Left ventricle myocardium superior (tissue), 1 donor: ENCODE results near the gene EEFSEC. TPM values are rescaled to one million over a fixed set of nuclear protein-coding genes. Genes with fewer than 3 reads are reported as not detected.

Source experiments
- ATAC-seq: fragments of 200-7000 bp; cut with Tn5 transposase; one replicate; pipeline ENCODE4 v1.9.1; 2020; ENCODE audit warnings: mild to moderate bottlenecking, moderate library complexity
- DNase-seq: peaks from one replicate; pipeline ENCODE4 v3.0.0-alpha.2; 2020
- intact Hi-C: fragments of 100-400 bp; cut with micrococcal nuclease; formaldehyde crosslinking; loops from one replicate; pipeline ENCODE4 v1.11.0; 2022
- total RNA-seq: library from RNA; stranded (reverse); fragmentation: NEBNext Ultra II Directional; extraction: Animal tissue kit (Norgen Biotek cat#: 25700); gene quantifications from one replicate; pipeline ENCODE4 v1.2.1, GENCODE V29; 2021
- donor health status: DM: no; HTN: yes; CAD: no; lungs with severe emphysema.

The EEFSEC gene
- total RNA-seq, 1 donor from 2014 or later: 17.1 TPM

DNA sequence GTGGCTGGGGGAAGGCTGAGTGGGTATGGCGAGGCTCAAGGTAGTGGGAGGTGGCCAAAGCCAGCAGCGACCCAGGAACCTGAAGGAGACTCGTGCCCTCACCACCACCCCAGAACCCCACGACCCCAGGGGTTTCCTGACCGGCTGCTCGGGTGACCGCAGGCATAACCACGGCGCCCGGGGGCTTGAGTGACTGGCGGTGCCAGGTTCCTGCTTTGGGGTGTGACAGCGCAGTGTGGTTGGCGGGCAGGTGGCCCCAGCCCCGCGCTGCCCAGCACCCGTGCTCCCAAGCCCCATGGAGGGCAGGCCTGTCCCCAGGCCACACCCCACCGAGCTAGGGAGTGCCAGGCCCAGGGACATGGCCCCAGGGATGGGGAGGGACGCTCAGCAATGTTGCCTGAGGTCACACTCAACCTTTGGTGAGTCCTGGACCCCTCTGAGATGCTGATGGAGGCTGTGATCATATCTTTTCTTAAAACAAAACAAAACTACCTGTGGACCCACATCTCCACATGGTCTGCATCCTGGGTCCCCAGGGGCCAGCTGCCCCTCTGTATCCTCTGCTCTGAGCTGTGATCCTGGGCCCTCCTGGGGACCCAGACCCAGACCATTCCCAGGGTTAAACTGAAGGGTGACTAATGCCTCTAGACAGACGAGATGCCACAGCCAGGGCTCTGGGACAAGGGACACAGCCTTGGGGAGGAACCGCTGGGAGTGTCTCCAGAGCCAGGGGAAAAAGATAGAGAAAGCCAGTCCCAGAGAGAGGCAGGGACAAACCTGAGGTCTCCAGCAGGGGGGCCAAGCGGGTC is 300.4 kb downstream of the EEFSEC start:
- DNase-seq (no peak), ATAC-seq (no peak)
- intact Hi-C loops: no loop called here

DNA sequence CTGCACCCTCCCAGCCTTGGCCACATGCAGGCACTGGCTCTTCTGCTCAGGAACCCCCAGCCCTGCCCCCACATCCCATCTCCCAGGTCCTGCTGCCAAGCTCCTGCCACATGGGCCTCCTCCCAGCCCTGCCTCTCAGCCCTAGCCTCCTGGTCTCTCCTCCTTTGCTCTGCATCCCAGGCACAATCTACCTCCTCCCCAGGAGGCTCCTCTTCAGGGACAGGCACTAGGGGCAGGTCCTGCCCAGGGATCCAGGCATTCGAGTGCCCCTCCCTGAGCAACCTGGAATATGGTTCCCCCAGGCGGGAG is 301.0 kb downstream of the EEFSEC start:
- DNase-seq: no peak
- intact Hi-C loops: no loop called here
- no peak for ATAC-seq

DNA sequence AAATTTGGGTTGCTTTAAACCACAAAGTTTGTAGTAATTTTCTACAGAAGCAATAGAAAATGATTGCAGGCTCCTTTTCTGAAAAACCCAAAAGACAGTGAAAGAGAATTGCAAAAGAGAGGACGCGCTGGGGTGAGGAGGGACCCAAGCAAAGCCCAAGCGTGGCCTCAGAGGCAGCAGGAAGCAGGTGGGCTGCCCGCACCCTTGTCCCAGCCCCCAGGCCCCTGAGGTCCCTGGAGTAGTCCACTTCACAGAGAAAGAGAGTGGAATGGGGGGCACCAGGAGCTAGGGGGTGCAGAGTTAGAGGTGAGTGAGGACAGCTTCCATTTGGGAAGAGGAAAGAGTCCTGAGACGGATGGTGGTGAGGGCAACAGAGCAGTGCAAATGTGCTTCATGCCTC is 301.8 kb downstream of the EEFSEC start:
- DNase-seq (no peak), ATAC-seq (no peak)
- intact Hi-C loops: no loop called here

DNA sequence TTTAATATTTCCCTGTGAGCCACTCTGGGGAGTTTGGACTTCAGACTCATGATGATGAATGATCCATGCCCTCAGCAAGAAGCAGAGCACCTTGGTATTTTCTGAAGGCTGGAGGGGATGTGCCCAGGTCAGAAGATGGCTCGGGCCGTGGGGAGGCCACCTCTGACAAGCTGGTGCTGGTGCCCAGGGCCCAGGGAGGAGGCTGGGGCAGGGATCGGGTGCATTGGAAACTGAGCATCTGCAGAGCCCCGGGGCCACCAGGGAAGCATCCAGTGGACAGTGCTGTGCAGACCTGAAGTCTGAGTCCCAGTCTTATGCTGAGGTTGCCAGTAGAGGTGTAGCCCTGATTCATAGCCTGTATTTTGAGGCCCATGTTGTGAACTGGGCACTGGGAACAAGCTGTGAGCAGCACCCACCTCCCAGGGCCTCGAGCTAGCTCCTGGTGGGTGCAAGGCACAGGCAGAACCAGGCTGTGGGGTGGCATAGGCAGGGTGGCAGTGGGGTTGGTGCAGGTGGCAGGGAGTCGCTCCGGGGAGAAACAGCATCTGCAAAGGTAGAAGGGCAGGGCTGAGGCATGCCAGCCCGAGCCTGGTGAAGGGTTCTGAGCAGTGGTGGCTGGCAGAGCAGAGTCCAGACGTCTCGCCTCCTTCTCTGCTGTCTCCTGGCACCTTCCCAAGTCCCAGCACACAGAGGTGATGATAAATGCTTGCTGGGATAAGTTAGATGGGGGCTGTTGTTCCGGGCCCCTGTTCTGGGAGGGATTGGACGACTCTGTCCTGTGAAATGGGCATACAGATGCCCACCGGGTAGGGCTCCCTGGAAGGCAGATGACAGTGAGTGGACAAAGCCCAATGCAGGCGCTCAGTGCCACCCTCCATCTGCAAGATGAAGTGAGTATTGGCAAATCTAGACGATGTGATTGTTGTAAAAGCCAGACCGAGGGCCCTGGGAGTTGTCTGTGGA is 302.8 kb downstream of the EEFSEC start:
- intact Hi-C loops: no loop called here
- no peak for ATAC-seq
- DNase-seq: no peak

DNA sequence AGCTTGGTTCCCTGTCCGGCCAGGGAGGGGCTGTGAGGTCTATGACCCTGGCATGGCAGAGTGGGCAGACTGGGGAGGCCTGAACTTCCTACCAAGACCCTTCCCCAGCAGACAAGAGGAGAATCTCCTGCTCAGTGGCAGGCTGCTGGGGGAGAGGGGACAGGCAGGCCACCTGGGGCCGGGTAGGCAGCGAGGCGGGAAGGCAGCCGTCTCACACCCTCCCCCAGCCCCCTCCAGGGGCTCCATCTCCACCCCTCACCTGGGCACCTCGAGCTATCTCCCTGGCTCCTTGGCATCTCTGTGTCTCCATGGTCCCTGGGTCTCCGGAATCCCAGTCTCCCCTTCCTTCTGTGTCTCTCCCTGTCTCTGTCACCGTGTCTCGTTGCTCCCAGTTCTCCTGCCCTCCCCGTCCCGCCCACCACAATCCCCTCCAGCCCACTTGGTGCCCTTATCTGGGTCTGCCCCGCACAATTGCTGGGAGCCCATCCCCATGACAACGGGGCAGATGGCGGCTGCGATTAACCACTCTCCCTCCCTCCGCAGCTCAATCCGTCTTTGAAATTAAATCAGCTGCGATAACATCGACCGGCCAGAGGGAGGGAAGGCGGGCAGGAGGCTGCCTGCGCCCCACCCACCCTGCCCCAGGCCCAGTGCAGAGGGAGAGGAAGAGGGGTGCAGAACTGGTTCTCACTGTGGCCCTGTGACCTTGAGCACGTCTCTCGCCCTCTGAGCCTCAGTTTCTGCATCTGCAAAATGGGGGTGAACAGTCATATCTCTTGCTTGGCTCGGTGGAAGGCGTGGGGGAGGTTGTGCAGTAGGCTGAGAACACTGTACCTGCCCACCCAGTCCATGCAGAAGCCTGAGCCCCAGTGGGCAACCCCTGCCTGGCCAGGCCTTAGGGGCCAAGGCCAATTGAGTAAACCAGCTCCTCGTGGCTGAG is 303.8 kb downstream of the EEFSEC start:
- ATAC-seq (no peak), DNase-seq (no peak)

DNA sequence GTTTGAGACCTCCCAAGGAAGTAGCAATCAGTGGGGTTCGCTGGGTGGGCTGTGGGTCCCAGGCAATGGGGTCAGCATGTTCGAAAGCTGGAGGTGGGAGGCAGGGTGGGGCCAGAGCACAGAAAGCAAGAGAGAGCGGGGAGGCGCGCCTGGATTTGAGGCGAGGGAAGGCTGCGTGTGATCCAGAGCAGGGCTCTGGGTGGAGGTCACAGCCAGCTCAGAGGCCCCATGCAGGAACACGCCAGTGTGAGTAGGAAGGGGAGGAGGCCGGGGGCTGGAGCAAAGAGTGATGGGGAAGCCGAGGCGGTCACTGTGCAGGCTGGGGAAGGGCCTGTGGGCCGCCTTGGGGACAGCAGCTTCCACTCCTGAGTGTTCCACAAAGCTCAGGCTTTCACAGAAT is 304.7 kb downstream of the EEFSEC start:
- DNase-seq (no peak), ATAC-seq (no peak)
- intact Hi-C loops: no loop called here

More for the DNA sequence above, 303.8 kb downstream of the EEFSEC start:
- intact Hi-C loops: no loop called here

Other genes with a start within 250 kb of the EEFSEC start
- gene KBTBD12, start 238.2 kb upstream of the EEFSEC start, total RNA-seq: 27.5 TPM
- gene SEC61A1, start 101.0 kb upstream of the EEFSEC start, total RNA-seq: 63.4 TPM
- gene RUVBL1, start 29.7 kb upstream of the EEFSEC start, total RNA-seq: 22.6 TPM